ENCODE data around the gene MRPL37. TPM values are rescaled to one million over a fixed set of nuclear protein-coding genes. Genes with fewer than 3 reads are reported as not detected.

The MRPL37 gene
- total RNA-seq, 2 donors from 2014 or later: 73.7 to 91.5 TPM

- H3K4me1 ChIP-seq (replicated peaks): no peaks in the 10 kb centered on the region
- H3K36me3 ChIP-seq: no peaks in the 10 kb centered on the region
- intact Hi-C loops (cut with DNase I): no loop called here
- no peaks in the 10 kb centered on the region for H3K27me3 ChIP-seq (replicated peaks; ENCODE audit: insufficient read depth)
- H3K27ac ChIP-seq: no peak overlapping the region
- no peak overlapping the region for H3K4me3 ChIP-seq
- TF ChIP-seq CTCF (IDR thresholded peaks at IDR 0.05) (no peak), POLR2A (IDR thresholded peaks at IDR 0.05) (no peak), POLR2AphosphoS5 (IDR thresholded peaks at IDR 0.05) (no peak)
- H3K9me3 ChIP-seq: no peaks in the 10 kb centered on the region
- WGBS: 51% methylated on average over 9 of the region's 9 CpGs
- DNase-seq (ENCODE audit: low spot score): no peak
Observed at GRCh38 chr1:54167422-54168139, 32.4 kb upstream of the MRPL37 start.

GRCh38 chr1:54168206-54168965 lies 31.6 kb upstream of the MRPL37 start:
- Histone ChIP-seq H3K27me3 (replicated peaks; ENCODE audit: insufficient read depth) (no peaks in the 10 kb centered on the region), H3K4me1 (replicated peaks) (no peaks in the 10 kb centered on the region), H3K9me3 (no peaks in the 10 kb centered on the region), H3K27ac (no peak overlapping the region), H3K4me3 (no peak overlapping the region), H3K36me3 (no peaks in the 10 kb centered on the region)
- WGBS: 94% methylated on average over 7 of the region's 8 CpGs
- TF ChIP-seq POLR2A (IDR thresholded peaks at IDR 0.05) (no peak), CTCF (IDR thresholded peaks at IDR 0.05) (no peak)
- no peak for DNase-seq (ENCODE audit: low spot score)
- intact Hi-C loops (cut with DNase I): no loop called here

GRCh38 chr1:54169068-54169467 lies 30.9 kb upstream of the MRPL37 start:
- no peak for DNase-seq (ENCODE audit: low spot score)
- no peak overlapping the region for H3K4me3 ChIP-seq
- no peaks in the 10 kb centered on the region for H3K4me1 ChIP-seq (replicated peaks)
- 64% methylated on average over 3 of the region's 3 CpGs for WGBS
- H3K36me3 ChIP-seq: no peaks in the 10 kb centered on the region
- no peaks in the 10 kb centered on the region for H3K9me3 ChIP-seq
- intact Hi-C loops (cut with DNase I): no loop called here
- no peak overlapping the region for H3K27ac ChIP-seq
- H3K27me3 ChIP-seq (replicated peaks; ENCODE audit: insufficient read depth): no peaks in the 10 kb centered on the region
- TF ChIP-seq CTCF (IDR thresholded peaks at IDR 0.05) (no peak), POLR2A (IDR thresholded peaks at IDR 0.05) (no peak), POLR2AphosphoS5 (IDR thresholded peaks at IDR 0.05) (no peak)

GRCh38 chr1:54171016-54171415 lies 29.0 kb upstream of the MRPL37 start:
- H3K27ac ChIP-seq: no peak overlapping the region
- intact Hi-C loops (cut with DNase I): no loop called here
- no peak overlapping the region for H3K4me3 ChIP-seq
- WGBS: 81% methylated on average over 8 of the region's 8 CpGs
- H3K4me1 ChIP-seq (replicated peaks): no peaks in the 10 kb centered on the region
- no peaks in the 10 kb centered on the region for H3K36me3 ChIP-seq
- H3K9me3 ChIP-seq: no peaks in the 10 kb centered on the region
- no peak for DNase-seq (ENCODE audit: low spot score)
- no peak for TF ChIP-seq POLR2AphosphoS5 (IDR thresholded peaks at IDR 0.05)
- no peaks in the 10 kb centered on the region for H3K27me3 ChIP-seq (replicated peaks; ENCODE audit: insufficient read depth)

- Histone ChIP-seq H3K36me3 (no peaks in the 10 kb centered on the region), H3K4me3 (no peak overlapping the region), H3K27me3 (replicated peaks; ENCODE audit: insufficient read depth) (no peaks in the 10 kb centered on the region), H3K4me1 (replicated peaks) (no peaks in the 10 kb centered on the region), H3K9me3 (no peaks in the 10 kb centered on the region), H3K27ac (no peak overlapping the region)
- WGBS: 91% methylated on average over 8 of the region's 8 CpGs
- no peak for TF ChIP-seq POLR2A (IDR thresholded peaks at IDR 0.05)
- TF ChIP-seq POLR2AphosphoS5 (IDR thresholded peaks at IDR 0.05): no peak
- TF ChIP-seq CTCF (IDR thresholded peaks at IDR 0.05): no peak
- no peak for DNase-seq (ENCODE audit: low spot score)
- intact Hi-C loops (cut with DNase I): no loop called here
Observed at GRCh38 chr1:54171606-54172005, 28.4 kb upstream of the MRPL37 start.

All from prostate gland (tissue), 2 donors.